ENCODE measurements around the gene ZNF341.

ZNF341 gene

GRCh38 chr20:33822423-33822822 is 90.6 kb downstream of the ZNF341 start:
- TF ChIP-seq GATA2 (IDR thresholded peaks at IDR 0.05; ENCODE audit: low read depth, low read length) (no peak), GATA3 (IDR thresholded peaks at IDR 0.05; ENCODE audit: low read depth, low read length) (no peak)

GRCh38 chr20:33822991-33823390 is 91.2 kb downstream of the ZNF341 start:
- TF ChIP-seq GATA2 (IDR thresholded peaks at IDR 0.05; ENCODE audit: low read depth, low read length): no peak
- no peak for TF ChIP-seq GATA3 (IDR thresholded peaks at IDR 0.05; ENCODE audit: low read depth, low read length)

GRCh38 chr20:33824852-33825251 is 93.1 kb downstream of the ZNF341 start:
- no peak for TF ChIP-seq GATA3 (IDR thresholded peaks at IDR 0.05; ENCODE audit: low read depth, low read length)
- TF ChIP-seq GATA2 (IDR thresholded peaks at IDR 0.05; ENCODE audit: low read depth, low read length): no peak

- TF ChIP-seq GATA3 (IDR thresholded peaks at IDR 0.05; ENCODE audit: low read depth, low read length): no peak
- no peak for TF ChIP-seq GATA2 (IDR thresholded peaks at IDR 0.05; ENCODE audit: low read depth, low read length)
Measured at GRCh38 chr20:33825340-33826269, 93.8 kb downstream of the ZNF341 start.

GRCh38 chr20:33826270-33826897 is 94.6 kb downstream of the ZNF341 start:
- TF ChIP-seq GATA3 (IDR thresholded peaks at IDR 0.05; ENCODE audit: low read depth, low read length) (no peak), GATA2 (IDR thresholded peaks at IDR 0.05; ENCODE audit: low read depth, low read length) (no peak)

- TF ChIP-seq GATA2 (IDR thresholded peaks at IDR 0.05; ENCODE audit: low read depth, low read length) (no peak), GATA3 (IDR thresholded peaks at IDR 0.05; ENCODE audit: low read depth, low read length) (no peak)
Measured at GRCh38 chr20:33827109-33827508, 95.3 kb downstream of the ZNF341 start.

GRCh38 chr20:33827634-33828325 is 96.0 kb downstream of the ZNF341 start:
- TF ChIP-seq GATA3 (IDR thresholded peaks at IDR 0.05; ENCODE audit: low read depth, low read length) (no peak), GATA2 (IDR thresholded peaks at IDR 0.05; ENCODE audit: low read depth, low read length) (no peak)

- no peak for TF ChIP-seq GATA3 (IDR thresholded peaks at IDR 0.05; ENCODE audit: low read depth, low read length)
- TF ChIP-seq GATA2 (IDR thresholded peaks at IDR 0.05; ENCODE audit: low read depth, low read length): no peak
Measured at GRCh38 chr20:33828326-33828844, 96.6 kb downstream of the ZNF341 start.

GRCh38 chr20:33828967-33829560 is 97.3 kb downstream of the ZNF341 start:
- no peak for TF ChIP-seq GATA2 (IDR thresholded peaks at IDR 0.05; ENCODE audit: low read depth, low read length)
- TF ChIP-seq GATA3 (IDR thresholded peaks at IDR 0.05; ENCODE audit: low read depth, low read length): no peak

GRCh38 chr20:33829636-33830035 is 97.8 kb downstream of the ZNF341 start:
- no peak for TF ChIP-seq GATA2 (IDR thresholded peaks at IDR 0.05; ENCODE audit: low read depth, low read length)

- no peak for TF ChIP-seq GATA2 (IDR thresholded peaks at IDR 0.05; ENCODE audit: low read depth, low read length)
- TF ChIP-seq GATA3 (IDR thresholded peaks at IDR 0.05; ENCODE audit: low read depth, low read length): no peak
Measured at GRCh38 chr20:33830371-33830770, 98.6 kb downstream of the ZNF341 start.

- TF ChIP-seq GATA2 (IDR thresholded peaks at IDR 0.05; ENCODE audit: low read depth, low read length) (no peak), GATA3 (IDR thresholded peaks at IDR 0.05; ENCODE audit: low read depth, low read length) (no peak)
Measured at GRCh38 chr20:33832103-33832804, 100.5 kb downstream of the ZNF341 start.

GRCh38 chr20:33833333-33833732 is 101.5 kb downstream of the ZNF341 start:
- TF ChIP-seq GATA3 (IDR thresholded peaks at IDR 0.05; ENCODE audit: low read depth, low read length) (no peak), GATA2 (IDR thresholded peaks at IDR 0.05; ENCODE audit: low read depth, low read length) (no peak)
